NOMO-1 treated with dmso at 0.1 percent for 144 hours (cell line): Measurements from ENCODE around the gene ST8SIA6.
"Not testable (repeated sequence)": the region's sequence is repeated elsewhere in the genome, so short reads cannot be mapped to it uniquely, and the experiment has no call there.

Experiments used
- DNase-seq: peaks from one replicate; lab custom pipeline; 2025; ENCODE audit not compliant: unreplicated experiment; lab: John Stamatoyannopoulos, UW

Gene ST8SIA6

GRCh38 chr10:17427666-17428350 is 26.6 kb downstream of the ST8SIA6 start:
- DNase-seq = no peak

GRCh38 chr10:17427201-17427600 is 27.2 kb downstream of the ST8SIA6 start:
- no peak for DNase-seq

GRCh38 chr10:17426263-17426750 is 28.1 kb downstream of the ST8SIA6 start:
- no peak for DNase-seq

GRCh38 chr10:17425584-17426262 is 28.7 kb downstream of the ST8SIA6 start:
- DNase-seq = no peak

GRCh38 chr10:17423632-17424186 is 30.7 kb downstream of the ST8SIA6 start:
- DNase-seq = no peak

GRCh38 chr10:17422931-17423330 is 31.5 kb downstream of the ST8SIA6 start:
- no peak for DNase-seq

GRCh38 chr10:17418249-17418648 is 36.1 kb downstream of the ST8SIA6 start:
- no peak for DNase-seq

GRCh38 chr10:17416442-17417211 is 37.8 kb downstream of the ST8SIA6 start:
- DNase-seq = no peak

- DNase-seq = no peak
These were observed 39.2 kb downstream of the ST8SIA6 start for GRCh38 chr10:17415046-17415658.

GRCh38 chr10:17414484-17414883 is 39.9 kb downstream of the ST8SIA6 start:
- DNase-seq = no peak

- DNase-seq = no peak
These were observed 40.5 kb downstream of the ST8SIA6 start for GRCh38 chr10:17413876-17414275.

GRCh38 chr10:17412323-17412722 is 42.1 kb downstream of the ST8SIA6 start:
- DNase-seq = no peak

- no peak for DNase-seq
These were observed 43.5 kb downstream of the ST8SIA6 start for GRCh38 chr10:17410907-17411306.

GRCh38 chr10:17409170-17409733 is 45.1 kb downstream of the ST8SIA6 start:
- DNase-seq = no peak

GRCh38 chr10:17407047-17407446 is 47.3 kb downstream of the ST8SIA6 start:
- DNase-seq = no peak

GRCh38 chr10:17406036-17406834 is 48.2 kb downstream of the ST8SIA6 start:
- no peak for DNase-seq

GRCh38 chr10:17403161-17403560 is 51.2 kb downstream of the ST8SIA6 start:
- no peak for DNase-seq

- DNase-seq = not testable (repeated sequence)
These were observed 52.4 kb downstream of the ST8SIA6 start for GRCh38 chr10:17402040-17402439.

- no peak for DNase-seq
These were observed 58.4 kb downstream of the ST8SIA6 start for GRCh38 chr10:17396004-17396403.

GRCh38 chr10:17394854-17395253 is 59.5 kb downstream of the ST8SIA6 start:
- no peak for DNase-seq
